SK-MEL-5 (cell line): ENCODE data around the gene CELF5. TPM values are rescaled to one million over a fixed set of nuclear protein-coding genes. Genes with fewer than 3 reads are reported as not detected.
"Not testable (repeated sequence)": the region's sequence is repeated elsewhere in the genome, so short reads cannot be mapped to it uniquely, and the experiment has no call there.

Experiments
- DNase-seq: peaks from one replicate; pipeline ENCODE4 v3.0.0-alpha.2; 2016; ENCODE audit warnings: low read depth, low spot score
- in situ Hi-C: cut with HindIII; loops from 2 replicates; pipeline ENCODE4 v1.10.0; 2016; ENCODE audit warnings: low sequenced_read_pairs, high pct_unique_total_duplicates, low pct_unique_long_range_greater_than_20kb
- total RNA-seq: library from RNA; depleted of rRNA; stranded (reverse); fragments of >200 nt; shearing (Covaris generic); gene quantifications from 2 replicates; pipeline ENCODE4 v1.2.3, GENCODE V29; 2014

CELF5 gene
- total RNA-seq, 1 experiment from 2014 or later = not detected

DNA sequence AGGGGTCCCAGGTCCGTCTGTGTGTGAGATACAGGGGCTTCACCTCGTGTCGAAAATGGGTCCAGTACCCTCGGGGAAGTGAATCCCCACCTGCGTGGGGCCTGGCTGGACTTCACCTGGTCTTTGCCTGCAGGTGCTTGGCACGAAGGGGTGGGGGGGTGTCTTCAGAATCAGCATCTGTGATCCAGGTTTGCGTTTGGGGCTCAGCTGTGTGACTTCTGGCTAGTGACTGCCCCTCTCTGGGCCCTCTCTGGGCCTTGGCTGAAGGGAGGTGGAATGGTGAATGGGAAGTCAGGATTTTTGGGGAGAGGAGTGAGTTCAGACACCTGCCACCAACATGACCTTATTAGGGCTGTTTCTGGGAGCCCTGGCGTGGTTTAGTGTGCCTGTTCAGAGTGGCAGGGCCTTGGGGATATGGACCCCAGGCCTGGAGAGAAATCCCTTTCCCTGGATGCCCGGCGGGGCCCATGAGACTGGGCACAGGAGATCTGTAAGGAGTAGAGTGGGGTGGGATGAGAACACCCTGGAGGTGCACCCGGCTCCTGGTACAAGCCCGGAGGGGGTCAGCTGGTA lies 2.7 kb downstream of the CELF5 start:
- in situ Hi-C loops = no loop called here
- DNase-seq = no peak

DNA sequence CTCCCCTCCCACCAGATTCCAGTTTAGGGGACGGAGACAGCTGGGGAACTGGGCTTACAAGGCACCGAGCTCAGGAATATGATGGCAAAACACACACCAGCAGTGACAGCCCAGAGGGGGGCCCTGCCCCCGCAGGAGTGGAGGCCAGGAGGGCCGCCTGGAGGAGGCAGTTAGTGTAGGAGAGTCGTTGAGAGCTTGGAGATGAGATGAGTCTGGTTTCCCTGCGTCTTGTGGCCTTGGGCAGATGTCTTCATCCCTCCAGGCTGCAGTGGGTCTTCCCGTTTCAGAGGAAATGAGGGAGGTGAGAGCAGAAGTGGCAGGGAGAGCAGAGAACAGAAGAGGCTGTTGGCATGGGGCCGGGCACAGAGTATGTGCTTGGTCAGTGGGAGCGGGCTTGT lies 4.9 kb downstream of the CELF5 start:
- in situ Hi-C loops = no loop called here
- DNase-seq = no peak

DNA sequence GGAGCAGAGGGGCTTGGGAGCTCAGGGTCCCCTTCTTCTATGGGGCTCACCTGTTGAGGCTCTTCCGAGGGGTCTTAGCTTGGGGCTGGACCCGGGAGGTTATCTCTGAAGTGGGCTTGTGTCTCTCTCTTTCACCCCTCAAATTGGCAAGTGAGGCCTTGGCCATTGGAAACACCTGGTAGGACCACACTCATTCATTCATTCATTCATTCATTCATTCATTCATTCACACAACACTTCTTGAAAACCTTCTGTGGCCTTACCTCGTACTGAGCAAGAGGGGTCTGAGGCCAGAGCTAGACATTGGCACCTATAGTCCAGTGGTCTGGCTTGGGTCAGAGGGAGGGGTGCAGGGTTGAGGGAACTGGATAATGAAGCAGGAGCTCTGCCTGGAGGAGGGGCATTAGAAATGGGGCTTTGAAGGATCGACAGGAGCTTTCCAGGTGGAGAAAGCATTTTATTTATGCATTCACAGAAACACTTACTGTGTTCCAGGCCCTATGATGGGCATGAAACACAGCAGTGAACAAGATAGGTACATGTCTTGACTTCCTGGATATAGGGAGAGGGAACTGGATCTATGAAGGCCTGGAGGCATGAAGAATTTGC lies 5.5 kb downstream of the CELF5 start:
- no peak for DNase-seq
- in situ Hi-C loops = no loop called here

DNA sequence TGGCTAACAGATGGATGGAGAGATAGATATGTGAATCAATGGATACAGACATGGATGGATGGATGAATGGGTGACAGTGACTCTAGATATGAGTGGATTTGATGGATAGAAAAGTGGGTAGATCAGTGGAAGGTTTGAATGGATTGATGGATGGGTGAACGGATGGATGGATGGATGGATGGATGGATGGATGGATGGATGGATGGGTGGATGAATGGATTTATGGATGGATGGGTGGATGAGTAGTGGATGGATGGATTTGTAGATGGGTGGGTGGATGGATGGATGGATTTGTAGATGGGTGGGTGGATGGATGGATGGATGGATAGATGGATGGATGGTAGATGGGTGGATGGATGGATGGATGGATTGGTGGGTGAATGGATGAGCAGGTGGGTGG lies 6.8 kb downstream of the CELF5 start:
- DNase-seq = no peak
- in situ Hi-C loops = no loop called here

DNA sequence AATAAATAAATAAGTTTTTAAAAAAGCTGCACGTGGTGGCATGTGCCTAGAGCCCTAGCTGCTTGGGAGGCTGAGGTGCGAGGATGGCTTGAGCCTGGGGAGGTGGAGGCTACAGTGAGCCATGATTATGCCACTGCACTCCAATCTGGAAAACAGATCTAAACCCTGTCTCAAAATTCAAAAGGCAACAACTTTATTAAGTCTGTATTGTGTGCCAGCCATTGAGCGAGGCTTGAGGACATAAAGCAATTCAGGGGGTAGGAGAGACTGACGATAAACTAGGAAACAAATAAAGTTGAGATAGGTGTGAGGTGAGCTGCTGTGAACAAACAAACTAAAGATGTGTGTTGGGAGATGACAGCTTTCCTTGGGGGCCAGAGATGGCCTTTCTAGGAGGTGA lies 8.7 kb downstream of the CELF5 start:
- in situ Hi-C loops = no loop called here
- no peak for DNase-seq

- in situ Hi-C loops = no loop called here
- DNase-seq = no peak
These were observed 9.4 kb downstream of the CELF5 start for GRCh38 chr19:3233831-3234230.

DNA sequence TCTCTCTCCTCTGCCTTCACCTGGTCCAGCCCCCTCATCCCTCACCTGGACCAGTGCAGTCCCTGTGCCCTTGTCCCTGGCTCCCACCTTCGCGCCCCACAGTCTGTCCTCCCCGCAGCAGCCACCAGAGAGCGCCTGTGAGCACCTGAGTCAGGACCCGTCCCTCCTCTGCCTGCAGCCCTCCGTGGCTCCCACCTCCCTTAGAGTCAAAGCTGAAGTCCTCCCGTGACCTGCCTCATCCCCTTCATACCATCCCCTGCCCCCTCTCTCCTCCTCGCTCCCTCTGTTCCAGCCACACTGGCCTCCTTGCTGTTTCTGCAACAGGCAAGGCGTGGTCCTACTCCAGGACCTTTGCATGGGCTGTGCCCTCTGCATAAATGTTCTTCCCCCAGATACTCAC lies 10.3 kb downstream of the CELF5 start:
- in situ Hi-C loops = no loop called here

DNA sequence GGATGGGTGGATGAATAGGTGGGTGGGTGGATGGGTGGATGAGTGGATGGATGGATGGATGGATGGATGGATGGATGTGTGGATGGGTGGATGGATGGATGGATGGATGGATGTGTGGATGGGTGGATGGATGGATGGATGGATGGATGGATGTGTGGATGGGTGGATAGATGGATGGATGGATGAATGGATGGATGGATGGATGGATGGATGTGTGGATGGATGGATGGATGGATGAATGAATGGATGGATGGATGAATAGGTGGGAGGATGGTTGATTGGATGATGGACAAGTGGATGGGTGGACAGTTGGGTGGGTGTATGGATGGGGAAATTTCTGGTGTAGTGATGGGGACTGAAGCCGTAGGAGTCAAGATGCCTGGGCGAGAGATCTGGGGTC lies 11.1 kb downstream of the CELF5 start:
- in situ Hi-C loops, DNase-seq: not testable (repeated sequence)

More for the DNA sequence above, 10.3 kb downstream of the CELF5 start:
- no peak for DNase-seq

GRCh38 chr19:3236272-3236671 lies 11.8 kb downstream of the CELF5 start:
- in situ Hi-C loops = no loop called here
- no peak for DNase-seq

- DNase-seq = no peak
- in situ Hi-C loops = no loop called here
These were observed 13.7 kb downstream of the CELF5 start for GRCh38 chr19:3238066-3238561.

DNA sequence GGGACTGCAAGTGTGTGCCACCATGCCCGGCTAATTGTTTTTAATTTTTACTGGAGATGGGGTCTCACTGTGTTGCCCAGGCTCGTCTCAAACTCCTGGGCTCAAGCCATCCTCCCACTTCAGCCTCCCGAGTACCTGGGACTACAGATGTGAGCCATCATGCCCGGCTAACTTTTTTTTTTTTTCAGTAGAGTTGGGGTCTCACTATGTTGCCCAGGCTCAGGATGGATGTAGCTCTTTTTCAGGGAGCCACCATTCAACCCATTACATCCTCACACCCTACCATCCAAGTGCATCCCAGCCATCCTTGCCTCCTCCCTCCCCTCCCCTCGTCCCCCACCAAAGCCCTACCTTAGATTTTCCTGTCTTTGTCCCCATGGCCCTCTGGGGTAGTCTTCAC lies 14.9 kb downstream of the CELF5 start:
- DNase-seq = no peak
- in situ Hi-C loops = no loop called here

- peak; percentile 57 for DNase-seq
- in situ Hi-C loops = no loop called here
These were observed 19.6 kb downstream of the CELF5 start for GRCh38 chr19:3243819-3244700.

DNA sequence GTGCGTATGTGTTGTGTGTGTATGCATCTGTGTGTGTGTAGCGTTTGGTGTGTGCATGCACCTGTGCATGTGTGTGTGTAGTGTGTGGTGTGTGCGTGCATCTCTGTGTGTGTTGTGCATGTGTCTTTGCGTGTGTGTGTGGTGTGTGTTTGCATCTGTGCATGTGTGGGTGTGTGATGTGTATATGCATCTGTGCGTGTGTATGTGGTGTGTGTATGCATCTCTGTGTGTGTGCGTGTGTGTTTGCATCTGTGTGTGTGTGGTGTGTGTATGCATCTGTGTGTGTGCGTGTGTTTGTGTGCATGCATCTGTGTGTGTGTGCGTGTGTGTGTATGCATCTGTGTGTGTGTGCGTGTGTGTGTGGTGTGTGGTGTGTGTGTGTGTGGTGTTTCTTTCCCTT lies 20.6 kb downstream of the CELF5 start:
- no peak for DNase-seq
- in situ Hi-C loops = no loop called here

DNA sequence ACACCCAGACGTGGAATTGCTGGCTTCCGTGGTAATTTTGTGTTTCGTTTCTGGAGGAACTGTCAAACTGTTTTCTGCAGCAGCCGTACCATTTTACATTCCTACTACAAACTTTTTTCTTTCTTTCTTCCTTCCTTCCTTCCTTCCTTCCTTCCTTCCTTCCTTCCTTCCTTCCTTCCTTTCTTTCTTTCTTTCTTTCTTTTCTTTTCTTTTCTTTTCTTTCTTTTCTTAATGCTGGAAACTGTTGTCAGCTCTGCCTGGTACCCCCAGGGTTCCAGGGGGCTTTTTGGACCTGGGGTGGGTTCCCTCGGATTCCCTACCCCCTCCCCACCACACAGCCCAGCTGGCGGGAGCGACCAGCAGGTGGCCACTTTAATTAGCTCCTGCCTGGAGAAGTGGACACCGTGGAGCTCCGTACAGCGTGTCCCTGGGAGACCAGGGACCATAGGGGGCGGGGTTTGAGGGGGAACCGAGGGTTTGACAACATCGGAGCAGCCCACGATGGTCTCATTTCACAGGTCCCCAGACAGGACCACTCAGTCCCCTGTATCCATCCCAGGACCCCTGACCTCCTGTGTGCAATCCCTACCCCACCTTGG lies 24.4 kb downstream of the CELF5 start:
- in situ Hi-C loops = no loop called here
- no peak for DNase-seq

DNA sequence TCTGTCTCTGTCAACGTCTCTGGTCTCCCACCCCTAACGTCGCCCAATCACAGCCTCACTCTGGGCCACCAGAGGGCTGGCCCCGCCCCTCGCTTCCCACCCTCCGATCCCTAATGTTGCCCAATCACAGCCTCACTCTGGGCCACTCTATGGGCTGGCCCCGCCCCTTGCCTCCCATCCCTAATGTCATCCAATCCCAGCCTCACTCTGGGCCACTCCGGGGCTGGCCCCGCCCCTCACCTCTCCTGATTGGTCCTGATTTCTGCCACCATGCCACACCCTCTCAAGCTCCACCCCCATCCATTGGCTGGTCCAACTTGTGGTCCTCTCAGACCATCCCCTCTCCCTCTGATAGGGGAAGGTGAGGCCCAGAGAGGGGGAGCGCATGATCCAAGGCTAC lies 24.9 kb downstream of the CELF5 start:
- DNase-seq = peak; percentile 75
- in situ Hi-C loops = no loop called here

- in situ Hi-C loops = no loop called here
- DNase-seq = peak; percentile 53
These were observed 26.2 kb downstream of the CELF5 start for GRCh38 chr19:3250675-3251074.

- DNase-seq = no peak
- in situ Hi-C loops = no loop called here
These were observed 26.8 kb downstream of the CELF5 start for GRCh38 chr19:3251229-3251628.

DNA sequence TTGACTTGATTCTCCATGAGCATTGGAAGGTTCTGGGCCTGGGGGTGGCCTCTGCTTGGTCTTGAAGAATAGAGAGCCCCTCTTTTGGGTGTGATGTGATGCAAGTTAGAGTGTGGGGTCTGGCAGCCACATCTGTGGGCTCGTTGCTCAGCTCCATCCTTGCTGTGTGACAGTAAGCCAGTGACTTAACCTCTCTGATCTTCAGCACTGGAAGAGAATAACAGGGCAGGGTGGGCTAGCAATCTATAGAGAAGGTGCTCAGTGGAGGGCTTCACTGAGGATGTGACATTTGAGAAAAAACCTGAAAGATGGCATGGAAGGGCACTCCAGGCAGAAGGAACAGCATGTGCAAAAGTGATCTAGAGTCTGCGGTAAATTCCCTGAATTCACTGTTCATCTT lies 28.2 kb downstream of the CELF5 start:
- DNase-seq = no peak
- in situ Hi-C loops = no loop called here
